Fibroblast of lung (primary cell): ENCODE measurements around the gene REEP1. TPM values are rescaled to one million over a fixed set of nuclear protein-coding genes. Genes with fewer than 3 reads are reported as not detected.

Source experiments
- DNase-seq, 2 donors: peaks; one replicate each; pipeline versions ENCODE4 v3.0.0 to v3.0.0-alpha.2; 2010; ENCODE audit warnings: low read depth in 2 of 2
- H2AFZ ChIP-seq: 2 replicates; pipeline ENCODE4 v1.5.1; 2012; ENCODE audit warnings: low read length, control low read depth, inconsistent platforms
- H3K27ac ChIP-seq: 2 replicates; pipeline ENCODE4 v1.5.1; 2011; ENCODE audit warnings: low read length, control low read depth; ENCODE audit not compliant: insufficient read depth
- H3K27me3 ChIP-seq: 2 replicates; pipeline ENCODE4 v1.5.1; 2011; ENCODE audit warnings: mild to moderate bottlenecking, low read length; ENCODE audit not compliant: control insufficient read depth, insufficient read depth
- H3K36me3 ChIP-seq: 2 replicates; pipeline ENCODE4 v1.5.1; 2011; ENCODE audit warnings: low read length; ENCODE audit not compliant: control insufficient read depth, insufficient read depth
- H3K4me1 ChIP-seq: 2 replicates; pipeline ENCODE4 v1.5.1; 2011; ENCODE audit warnings: low read length; ENCODE audit not compliant: control insufficient read depth, insufficient read depth; ENCODE audit errors: extremely low read depth
- H3K4me2 ChIP-seq: 2 replicates; pipeline ENCODE4 v1.5.1; 2011; ENCODE audit warnings: low read length, control low read depth; ENCODE audit not compliant: insufficient read depth; ENCODE audit errors: extremely low read depth
- H3K4me3 ChIP-seq, 4 experiments: fragments of 200-600 bp in 1 of 4; sonication (generic) in 1 of 4; replicated peaks in 1 of 4; 2 replicates each; pipeline ENCODE4 v1.5.1; 2011 to 2016; ENCODE audit warnings: low read length in 4 of 4, low read depth in 3 of 4, mild to moderate bottlenecking in 3 of 4, control low read depth in 2 of 4, inconsistent platforms in 1 of 4, mixed read lengths in 1 of 4; ENCODE audit not compliant: insufficient read depth in 1 of 4; ENCODE audit errors: control extremely low read depth in 1 of 4
- H3K79me2 ChIP-seq: 2 replicates; pipeline ENCODE4 v1.5.1; 2012; ENCODE audit warnings: mild to moderate bottlenecking, low read length, inconsistent platforms; ENCODE audit not compliant: control insufficient read depth, insufficient read depth
- H3K9ac ChIP-seq: 2 replicates; pipeline ENCODE4 v1.5.1; 2011; ENCODE audit warnings: mild to moderate bottlenecking, low read length, control low read depth; ENCODE audit not compliant: insufficient read depth
- H3K9me3 ChIP-seq: 2 replicates; pipeline ENCODE4 v1.5.1; 2012; ENCODE audit warnings: low read depth, low read length; ENCODE audit not compliant: control insufficient read depth, insufficient read depth
- H4K20me1 ChIP-seq: 2 replicates; pipeline ENCODE4 v1.5.1; 2011; ENCODE audit warnings: low read length; ENCODE audit not compliant: control insufficient read depth, insufficient read depth; ENCODE audit errors: extremely low read depth
- EZH2 ChIP-seq: IDR thresholded peaks from 2 replicates; pipeline ENCODE4 v1.5.1; 2012; ENCODE audit warnings: low read length, control low read depth, mild to moderate bottlenecking; ENCODE audit errors: missing control alignments
- polyA plus RNA-seq, 2 donors: library from polyadenylated mRNA; depleted of rRNA in 1 of 2; stranded (reverse) in 1 of 2; unstranded in 1 of 2; fragments of >200 nt; gene quantifications; 2 replicates each; pipeline ENCODE4 v1.2.1, GENCODE V29; 2011 to 2012; ENCODE audit warnings: missing spikeins in 1 of 2
- total RNA-seq: library from RNA; depleted of rRNA; stranded (reverse); fragments of >200 nt; gene quantifications from 2 replicates; pipeline ENCODE4 v1.2.1, GENCODE V29; 2014
- TF ChIP-seq, protein P1 (sequence below), 2 donors: IDR thresholded peaks in 1 of 2; conservative IDR thresholded peaks in 1 of 2; 1 replicate in 1 of 2; 2 replicates in 1 of 2; pipeline ENCODE4 v1.5.1; 2011 to 2012; ENCODE audit warnings: low read length in 2 of 2, control low read depth in 1 of 2, inconsistent platforms in 1 of 2, low read depth in 1 of 2, mild to moderate bottlenecking in 1 of 2

Gene REEP1
- total and polyA plus RNA-seq, 2 donors (not counting 1 experiment from before 2014, with no cell fraction given), result 0.02 TPM; not detected in 1

DNA sequence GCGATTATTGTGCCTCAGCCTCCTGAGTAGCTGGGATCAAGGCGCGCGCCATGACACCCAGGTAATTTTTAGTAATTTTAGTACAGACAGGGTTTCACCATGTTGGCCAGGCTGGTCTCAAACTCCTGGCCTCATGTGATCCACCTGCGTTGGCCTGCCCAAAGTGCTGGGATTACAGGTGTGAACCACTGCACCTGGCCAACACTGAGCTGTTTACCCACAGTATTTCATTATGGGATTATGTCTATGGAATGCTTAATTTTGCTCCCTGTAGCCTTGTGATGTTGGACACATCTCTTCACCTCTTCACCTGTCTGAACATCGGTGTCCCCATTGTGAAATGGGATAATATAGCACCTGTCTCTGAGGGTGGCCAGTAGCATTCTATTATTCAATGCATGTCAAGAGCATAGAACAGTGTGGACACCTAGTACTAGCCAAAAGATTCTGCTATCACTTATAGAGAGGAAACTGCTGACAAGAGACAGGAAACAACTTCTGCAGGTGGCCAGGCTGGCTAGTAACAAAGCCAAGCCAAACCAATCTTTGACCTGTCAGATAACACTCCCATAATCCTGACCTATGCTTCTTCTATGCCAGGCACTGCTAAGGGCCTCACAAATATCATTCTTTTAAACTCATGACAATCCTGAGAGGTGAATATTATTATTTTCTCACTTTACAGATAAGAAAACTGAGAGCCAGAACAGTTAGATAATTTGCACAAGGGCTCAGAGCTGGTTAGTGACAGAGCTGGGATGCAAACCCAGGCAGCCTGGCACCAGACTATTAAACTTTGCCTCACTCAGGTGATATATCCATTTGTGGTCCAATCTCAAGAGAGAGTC is 29.4 kb upstream of the REEP1 start:
- Histone ChIP-seq H3K27me3 (peaks cover 2% of the 10 kb centered on the region), H3K4me1 (no peaks in the 10 kb centered on the region), H3K4me2 (no peak overlapping the region), H4K20me1 (no peaks in the 10 kb centered on the region), H3K27ac (no peak overlapping the region), H3K4me3 (no peak overlapping the region), H3K9ac (no peak overlapping the region), H3K79me2 (no peaks in the 10 kb centered on the region), H3K36me3 (no peaks in the 10 kb centered on the region), H3K9me3 (no peaks in the 10 kb centered on the region), H2AFZ (no peak overlapping the region)
- DNase-seq, result no peak
- TF ChIP-seq, protein P1, sequence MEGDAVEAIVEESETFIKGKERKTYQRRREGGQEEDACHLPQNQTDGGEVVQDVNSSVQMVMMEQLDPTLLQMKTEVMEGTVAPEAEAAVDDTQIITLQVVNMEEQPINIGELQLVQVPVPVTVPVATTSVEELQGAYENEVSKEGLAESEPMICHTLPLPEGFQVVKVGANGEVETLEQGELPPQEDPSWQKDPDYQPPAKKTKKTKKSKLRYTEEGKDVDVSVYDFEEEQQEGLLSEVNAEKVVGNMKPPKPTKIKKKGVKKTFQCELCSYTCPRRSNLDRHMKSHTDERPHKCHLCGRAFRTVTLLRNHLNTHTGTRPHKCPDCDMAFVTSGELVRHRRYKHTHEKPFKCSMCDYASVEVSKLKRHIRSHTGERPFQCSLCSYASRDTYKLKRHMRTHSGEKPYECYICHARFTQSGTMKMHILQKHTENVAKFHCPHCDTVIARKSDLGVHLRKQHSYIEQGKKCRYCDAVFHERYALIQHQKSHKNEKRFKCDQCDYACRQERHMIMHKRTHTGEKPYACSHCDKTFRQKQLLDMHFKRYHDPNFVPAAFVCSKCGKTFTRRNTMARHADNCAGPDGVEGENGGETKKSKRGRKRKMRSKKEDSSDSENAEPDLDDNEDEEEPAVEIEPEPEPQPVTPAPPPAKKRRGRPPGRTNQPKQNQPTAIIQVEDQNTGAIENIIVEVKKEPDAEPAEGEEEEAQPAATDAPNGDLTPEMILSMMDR (conservative IDR thresholded peaks at IDR 0.05 in 1 of 2, IDR thresholded peaks at IDR 0.05 in 1 of 2; ENCODE audit: low read depth in 1 of 2, low read length in 2 of 2), result no peak
- no peak for TF ChIP-seq EZH2

DNA sequence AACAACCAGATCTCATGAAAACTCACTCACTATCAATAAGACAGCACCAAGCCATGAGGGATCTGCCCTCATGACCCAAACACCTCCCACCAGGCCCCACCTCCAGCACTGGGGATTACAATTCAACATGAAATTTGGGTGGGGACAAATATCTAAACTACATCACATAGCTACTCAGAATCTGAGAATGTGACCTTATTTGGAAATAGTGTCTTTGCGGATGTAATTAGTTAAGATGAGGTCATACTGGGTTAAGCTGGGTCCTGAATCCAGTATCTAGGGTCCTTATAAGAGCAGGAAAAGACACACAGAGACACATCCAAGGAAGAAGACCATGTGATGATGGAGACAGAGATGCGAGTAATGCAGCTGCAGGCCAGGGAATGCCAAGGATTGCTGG is 27.5 kb upstream of the REEP1 start:
- DNase-seq, result no peak
- Histone ChIP-seq H4K20me1 (no peaks in the 10 kb centered on the region), H3K36me3 (no peaks in the 10 kb centered on the region), H3K9ac (no peak overlapping the region), H3K4me2 (no peak overlapping the region), H3K4me3 (no peak overlapping the region), H3K4me1 (no peaks in the 10 kb centered on the region), H3K27ac (no peak overlapping the region), H3K79me2 (no peaks in the 10 kb centered on the region), H3K9me3 (no peaks in the 10 kb centered on the region), H3K27me3 (peaks cover 2% of the 10 kb centered on the region), H2AFZ (no peak overlapping the region)
- TF ChIP-seq, protein P1 (conservative IDR thresholded peaks at IDR 0.05 in 1 of 2, IDR thresholded peaks at IDR 0.05 in 1 of 2; ENCODE audit: low read depth in 1 of 2, low read length in 2 of 2), result no peak
- no peak for TF ChIP-seq EZH2

DNA sequence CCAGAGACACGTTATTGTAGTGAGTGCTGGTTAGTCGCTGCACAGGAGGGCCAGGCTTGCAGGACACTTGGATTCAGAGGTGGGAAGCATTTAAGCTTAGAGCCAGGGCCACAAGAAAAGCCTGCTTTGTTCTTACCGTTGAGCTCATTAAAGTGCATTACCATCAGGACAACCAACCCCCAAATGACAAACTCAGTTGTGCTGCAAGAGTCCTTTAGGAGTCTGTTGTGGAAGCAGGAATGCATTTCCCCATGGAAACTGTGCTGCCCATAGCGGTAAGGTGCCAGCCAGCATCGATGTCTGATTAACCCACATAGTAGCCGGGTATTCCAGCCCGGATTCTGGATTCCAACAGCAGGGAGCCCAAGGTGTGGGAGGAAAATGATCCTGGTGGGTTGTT is 23.4 kb upstream of the REEP1 start:
- H2AFZ ChIP-seq, result no peak overlapping the region
- TF ChIP-seq EZH2, result no peak
- TF ChIP-seq, protein P1 (conservative IDR thresholded peaks at IDR 0.05 in 1 of 2, IDR thresholded peaks at IDR 0.05 in 1 of 2; ENCODE audit: low read depth in 1 of 2, low read length in 2 of 2), result no peak
- H4K20me1 ChIP-seq, result no peaks in the 10 kb centered on the region
- no peak overlapping the region for H3K27ac ChIP-seq
- no peaks in the 10 kb centered on the region for H3K79me2 ChIP-seq
- H3K36me3 ChIP-seq, result no peaks in the 10 kb centered on the region
- no peak overlapping the region for H3K4me2 ChIP-seq
- no peak for DNase-seq
- H3K27me3 ChIP-seq, result no peaks in the 10 kb centered on the region
- no peak overlapping the region for H3K9ac ChIP-seq
- no peaks in the 10 kb centered on the region for H3K9me3 ChIP-seq
- no peaks in the 10 kb centered on the region for H3K4me1 ChIP-seq
- no peak overlapping the region for H3K4me3 ChIP-seq
